Breast epithelium (tissue), 4 donors: Measurements from ENCODE around the gene HMGN5. TPM values are rescaled to one million over a fixed set of nuclear protein-coding genes. Genes with fewer than 3 reads are reported as not detected.

ENCODE experiments used
- DNase-seq, 2 donors: peaks; one replicate each; pipeline ENCODE4 v3.0.0-alpha.2; 2019; ENCODE audit warnings: low spot score in 2 of 2
- H3K27ac ChIP-seq, 2 donors: fragments of 200-600 bp; sonication (generic) in 1 of 2; one replicate each; pipeline ENCODE4 v1.5.1; 2016 to 2019; ENCODE audit warnings: mild to moderate bottlenecking in 1 of 2
- H3K27me3 ChIP-seq, 2 donors: fragments of 200-600 bp; sonication (generic) in 1 of 2; one replicate each; pipeline versions ENCODE4 v1.5.1 to v1.6.0; 2017 to 2019; ENCODE audit warnings: control low read depth in 1 of 2, mild to moderate bottlenecking in 1 of 2
- H3K36me3 ChIP-seq: fragments of 200-600 bp; one replicate; pipeline ENCODE4 v1.5.1; 2019
- H3K4me1 ChIP-seq, 2 donors: fragments of 200-600 bp; sonication (generic); one replicate each; pipeline ENCODE4 v1.5.1; 2016 to 2019; ENCODE audit warnings: control low read depth in 1 of 2
- H3K4me3 ChIP-seq, 3 donors: fragments of 200-600 bp; sonication (generic); 1 replicate in 2 of 3; 2 replicates in 1 of 3; pipeline ENCODE4 v1.5.1; 2016 to 2019; ENCODE audit warnings: mild to moderate bottlenecking in 3 of 3, moderate library complexity in 2 of 3
- H3K9me3 ChIP-seq, 2 donors: fragments of 200-600 bp; sonication (generic) in 1 of 2; one replicate each; pipeline ENCODE4 v1.5.1; 2016 to 2019; ENCODE audit warnings: control low read depth in 1 of 2
- POLR2A ChIP-seq: fragments of 450-650 bp; IDR thresholded peaks from one replicate; pipeline ENCODE4 v1.6.1; 2016; ENCODE audit warnings: antibody characterized with exemption, mild to moderate bottlenecking, moderate library complexity
- POLR2AphosphoS5 ChIP-seq, 3 donors: sonication (generic); formaldehyde crosslinking; IDR thresholded peaks; one replicate each; pipeline ENCODE4 v1.6.1; 2017; ENCODE audit warnings: antibody characterized with exemption in 3 of 3
- intact Hi-C: fragments of 100-400 bp; cut with DNase I; formaldehyde crosslinking; loops from one replicate; pipeline ENCODE4 v1.15.1; 2023; ENCODE audit warnings: low total_unique reads
- total RNA-seq, 3 donors: library from RNA; depleted of rRNA; stranded (reverse); fragments of >200 nt; gene quantifications; one replicate each; pipeline ENCODE4 v1.1.0, GENCODE V29; 2016
- TF ChIP-seq, protein P1 (sequence below), 3 donors: fragments of 450-650 bp; IDR thresholded peaks; one replicate each; pipeline ENCODE4 v1.5.1; 2016 to 2017; ENCODE audit warnings: antibody characterized with exemption in 3 of 3, mild to moderate bottlenecking in 3 of 3, moderate library complexity in 3 of 3

The HMGN5 gene
- total RNA-seq, 3 donors from 2014 or later, result 4.3 to 8.3 (median 4.6) TPM

DNA sequence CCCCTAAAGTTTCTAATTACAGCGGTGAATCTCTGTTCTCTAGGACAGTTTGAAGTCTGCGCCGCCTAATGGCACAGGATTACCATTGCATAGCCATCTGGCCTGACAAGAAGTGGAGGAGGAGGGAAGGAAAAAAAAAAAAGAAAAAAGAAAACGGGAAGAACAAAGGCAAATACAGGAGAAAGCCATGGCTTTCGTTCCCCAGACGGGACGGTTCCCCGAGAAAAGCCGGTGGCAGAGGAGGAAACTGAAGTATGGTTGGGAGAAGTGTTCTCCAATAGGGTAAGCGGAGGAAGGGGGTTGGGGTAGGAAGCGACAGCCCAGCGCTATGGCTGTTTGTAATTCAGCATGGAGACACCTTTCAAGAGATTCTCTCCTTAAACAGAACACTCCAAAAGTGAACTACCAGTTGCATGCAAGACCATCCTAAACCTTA is 80.8 kb downstream of the HMGN5 start:
- Histone ChIP-seq H3K9me3 (no peaks in the 10 kb centered on the region), H3K36me3 (no peaks in the 10 kb centered on the region), H3K4me1 (no peaks in the 10 kb centered on the region), H3K27me3 (peaks cover 0 to 21% of the 10 kb centered on the region in 2 donors), H3K27ac (peak overlapping the region; percentile 13 to 46), H3K4me3 (peak overlapping the region; percentile 49 to 65 (median 53))
- TF ChIP-seq POLR2AphosphoS5 (IDR thresholded peaks at IDR 0.05), result no peak
- TF ChIP-seq, protein P1, sequence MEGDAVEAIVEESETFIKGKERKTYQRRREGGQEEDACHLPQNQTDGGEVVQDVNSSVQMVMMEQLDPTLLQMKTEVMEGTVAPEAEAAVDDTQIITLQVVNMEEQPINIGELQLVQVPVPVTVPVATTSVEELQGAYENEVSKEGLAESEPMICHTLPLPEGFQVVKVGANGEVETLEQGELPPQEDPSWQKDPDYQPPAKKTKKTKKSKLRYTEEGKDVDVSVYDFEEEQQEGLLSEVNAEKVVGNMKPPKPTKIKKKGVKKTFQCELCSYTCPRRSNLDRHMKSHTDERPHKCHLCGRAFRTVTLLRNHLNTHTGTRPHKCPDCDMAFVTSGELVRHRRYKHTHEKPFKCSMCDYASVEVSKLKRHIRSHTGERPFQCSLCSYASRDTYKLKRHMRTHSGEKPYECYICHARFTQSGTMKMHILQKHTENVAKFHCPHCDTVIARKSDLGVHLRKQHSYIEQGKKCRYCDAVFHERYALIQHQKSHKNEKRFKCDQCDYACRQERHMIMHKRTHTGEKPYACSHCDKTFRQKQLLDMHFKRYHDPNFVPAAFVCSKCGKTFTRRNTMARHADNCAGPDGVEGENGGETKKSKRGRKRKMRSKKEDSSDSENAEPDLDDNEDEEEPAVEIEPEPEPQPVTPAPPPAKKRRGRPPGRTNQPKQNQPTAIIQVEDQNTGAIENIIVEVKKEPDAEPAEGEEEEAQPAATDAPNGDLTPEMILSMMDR (IDR thresholded peaks at IDR 0.05), result peak in 1 of 3 donors; percentile 38
- intact Hi-C loops, result no loop called here
- DNase-seq, result peak in 1 of 2 donors; percentile 20

DNA sequence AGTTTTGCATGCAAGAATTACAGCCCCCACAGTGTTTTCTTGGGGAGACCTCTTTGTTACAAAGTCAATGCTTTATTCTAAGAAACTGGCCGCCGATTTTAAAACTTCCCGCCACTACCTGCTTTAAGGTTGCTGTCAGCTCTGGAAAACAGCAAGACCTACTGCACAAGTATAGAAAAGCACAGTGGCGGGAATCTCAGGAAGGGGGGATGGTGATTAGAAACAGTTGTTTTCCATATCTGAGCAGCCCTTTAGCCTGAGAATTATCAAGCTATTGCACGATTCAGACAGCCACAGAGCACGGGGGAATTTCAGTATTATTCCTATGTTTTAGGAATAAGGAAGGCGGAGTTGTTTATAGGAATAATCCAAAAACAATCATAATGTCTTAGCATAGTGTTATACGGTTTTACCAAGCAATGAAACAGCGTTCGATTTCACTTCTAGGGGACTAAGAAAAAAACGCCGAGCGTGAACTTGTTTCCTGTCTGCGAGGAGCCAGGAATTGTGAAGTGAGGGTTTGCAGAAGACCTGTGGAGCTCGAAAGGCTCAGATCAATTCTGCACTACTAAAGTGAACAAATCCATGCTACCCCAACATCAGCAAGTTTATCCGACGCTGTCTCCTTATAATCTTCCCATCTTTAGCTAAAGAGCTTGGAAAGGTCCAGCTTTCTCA is 81.3 kb downstream of the HMGN5 start:
- DNase-seq, result no peak
- intact Hi-C loops, result no loop called here
- H3K27me3 ChIP-seq, result peaks cover 0 to 25% of the 10 kb centered on the region in 2 donors
- H3K4me3 ChIP-seq, result peak overlapping the region; percentile 49 to 65 (median 53)
- TF ChIP-seq POLR2A (no peak), POLR2AphosphoS5 (IDR thresholded peaks at IDR 0.05) (no peak)
- TF ChIP-seq, protein P1 (IDR thresholded peaks at IDR 0.05), result no peak
- no peaks in the 10 kb centered on the region for H3K9me3 ChIP-seq
- H3K4me1 ChIP-seq, result no peaks in the 10 kb centered on the region
- peak overlapping the region in 1 of 2 donors; percentile 46 for H3K27ac ChIP-seq
- no peaks in the 10 kb centered on the region for H3K36me3 ChIP-seq

DNA sequence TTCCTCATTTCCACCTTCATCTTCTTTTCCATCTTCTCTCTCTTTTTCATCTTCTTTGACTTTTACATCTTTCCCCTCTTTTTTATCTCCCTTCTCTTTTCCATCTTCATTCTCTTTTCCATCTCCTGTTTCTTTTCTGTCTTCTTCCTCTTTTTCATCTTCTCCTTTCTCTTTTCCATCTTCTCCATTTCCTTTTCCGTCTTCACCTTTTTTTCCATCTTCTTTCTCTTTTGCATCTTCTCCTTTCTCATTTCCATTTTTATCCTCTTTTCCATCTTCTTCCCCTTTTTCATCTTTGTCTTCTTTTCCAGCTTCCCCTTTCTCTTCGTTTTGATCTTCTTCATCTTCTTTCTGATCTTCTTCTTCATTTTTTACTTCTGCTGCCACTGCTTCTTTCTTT is 87.0 kb downstream of the HMGN5 start:
- Histone ChIP-seq H3K4me1 (no peaks in the 10 kb centered on the region), H3K27me3 (peaks cover 0 to 14% of the 10 kb centered on the region in 2 donors), H3K36me3 (no peaks in the 10 kb centered on the region), H3K27ac (no peak overlapping the region), H3K9me3 (no peaks in the 10 kb centered on the region), H3K4me3 (no peak overlapping the region)
- no peak for TF ChIP-seq POLR2A
- TF ChIP-seq POLR2AphosphoS5 (IDR thresholded peaks at IDR 0.05), result no peak
- TF ChIP-seq, protein P1 (IDR thresholded peaks at IDR 0.05), result no peak
- intact Hi-C loops, result no loop called here
- no peak for DNase-seq

DNA sequence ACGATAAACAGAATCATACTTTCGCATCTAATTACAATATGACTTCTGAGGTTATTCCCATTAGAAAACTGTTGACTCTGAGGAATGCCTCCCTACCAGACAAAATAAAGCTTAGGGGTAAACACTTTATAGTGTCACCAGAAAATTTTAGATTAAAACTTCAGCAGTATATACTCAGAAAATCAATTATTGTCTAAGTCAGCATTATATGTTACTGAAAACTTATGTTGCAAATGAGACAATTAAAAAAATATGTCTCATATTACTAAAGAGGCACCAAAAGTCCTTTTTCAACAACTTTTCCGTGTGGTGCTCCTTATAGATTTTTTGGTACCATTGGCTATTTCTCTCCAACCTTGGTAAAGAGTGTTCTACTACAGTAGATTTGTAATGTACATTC is 91.4 kb downstream of the HMGN5 start:
- H3K27ac ChIP-seq, result no peak overlapping the region
- H3K4me3 ChIP-seq, result no peak overlapping the region
- no peak for DNase-seq
- peaks cover 0 to 12% of the 10 kb centered on the region in 2 donors for H3K9me3 ChIP-seq
- no peaks in the 10 kb centered on the region for H3K4me1 ChIP-seq
- intact Hi-C loops, result no loop called here
- no peaks in the 10 kb centered on the region for H3K36me3 ChIP-seq
- no peak for TF ChIP-seq POLR2AphosphoS5 (IDR thresholded peaks at IDR 0.05)
- TF ChIP-seq POLR2A, result no peak
- TF ChIP-seq, protein P1 (IDR thresholded peaks at IDR 0.05), result no peak
- peaks cover 0 to 18% of the 10 kb centered on the region in 2 donors for H3K27me3 ChIP-seq

DNA sequence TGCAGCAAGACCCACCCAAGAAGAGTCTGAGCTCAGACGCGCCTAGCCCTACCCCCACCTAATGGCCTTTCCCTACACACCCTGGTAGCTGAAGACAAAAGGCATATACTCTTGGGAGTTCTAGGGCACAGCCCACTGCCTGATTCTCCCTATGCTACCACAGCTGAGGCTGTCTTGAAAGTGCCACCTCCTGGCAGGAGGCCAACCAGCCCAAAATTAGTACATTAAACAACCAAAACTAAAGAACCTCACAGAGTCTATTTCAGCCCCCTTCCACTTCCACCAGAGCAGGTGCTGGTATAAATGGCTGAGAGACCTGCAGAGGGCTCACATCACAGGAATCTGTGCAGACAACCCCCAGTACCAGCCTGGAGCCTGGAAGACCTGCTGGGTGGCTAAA is 119.1 kb downstream of the HMGN5 start:
- Histone ChIP-seq H3K27ac (no peak overlapping the region), H3K4me1 (no peaks in the 10 kb centered on the region), H3K9me3 (peaks cover 0 to 26% of the 10 kb centered on the region in 2 donors), H3K4me3 (no peak overlapping the region), H3K36me3 (no peaks in the 10 kb centered on the region), H3K27me3 (peaks cover 0 to 8% of the 10 kb centered on the region in 2 donors)
- DNase-seq, result no peak
- TF ChIP-seq, protein P1 (IDR thresholded peaks at IDR 0.05), result no peak
- TF ChIP-seq POLR2AphosphoS5 (IDR thresholded peaks at IDR 0.05) (no peak), POLR2A (no peak)
- intact Hi-C loops, result no loop called here

Other genes starting within 250 kb of the HMGN5 start
- 100 to 1,000 TPM; 145 to 294 (median 180) TPM for gene SH3BGRL, start 189 bp upstream of the HMGN5 start, total RNA-seq